Astrocyte (in vitro differentiated cells and primary cell): ENCODE measurements around the gene CDS2. TPM values are rescaled to one million over a fixed set of nuclear protein-coding genes. Genes with fewer than 3 reads are reported as not detected.

Experiments
- DNase-seq: peaks from one replicate; pipeline ENCODE4 v3.0.0-alpha.2; 2010; ENCODE audit warnings: low read depth
- FAIRE-seq: peaks from 2 replicates; lab custom pipeline; 2011; peaks lifted over from hg19 to GRCh38; lab: Jason Lieb, UNC
- H2AFZ ChIP-seq: 2 replicates; pipeline ENCODE4 v1.6.0; 2012; ENCODE audit warnings: low read depth, low read length, inconsistent platforms
- H3K27ac ChIP-seq: 2 replicates; pipeline ENCODE4 v1.5.1; 2011; ENCODE audit warnings: low read depth, low read length, inconsistent platforms
- H3K27me3 ChIP-seq: 2 replicates; pipeline ENCODE4 v1.6.0; 2011; ENCODE audit warnings: low read length, inconsistent platforms; ENCODE audit not compliant: insufficient read depth
- H3K36me3 ChIP-seq: 2 replicates; pipeline ENCODE4 v1.5.1; 2011; ENCODE audit warnings: low read length, inconsistent platforms; ENCODE audit not compliant: insufficient read depth
- H3K4me1 ChIP-seq: 2 replicates; pipeline ENCODE4 v1.5.1; 2011; ENCODE audit warnings: low read length, inconsistent platforms; ENCODE audit not compliant: insufficient read depth
- H3K4me2 ChIP-seq: 2 replicates; pipeline ENCODE4 v1.6.0; 2012; ENCODE audit warnings: low read length, inconsistent platforms
- H3K4me3 ChIP-seq: 2 replicates; pipeline ENCODE4 v1.5.1; 2011; ENCODE audit warnings: low read depth, mild to moderate bottlenecking, low read length, inconsistent platforms; ENCODE audit not compliant: insufficient read depth
- H3K79me2 ChIP-seq: 2 replicates; pipeline ENCODE4 v1.6.0; 2012; ENCODE audit warnings: mild to moderate bottlenecking, low read length, inconsistent platforms; ENCODE audit not compliant: insufficient read depth
- H3K9ac ChIP-seq: 2 replicates; pipeline ENCODE4 v1.6.0; 2012; ENCODE audit warnings: mild to moderate bottlenecking, low read length, inconsistent platforms
- H3K9me3 ChIP-seq: 2 replicates; pipeline ENCODE4 v1.5.1; 2012; ENCODE audit warnings: low read depth, mild to moderate bottlenecking, low read length, inconsistent platforms; ENCODE audit not compliant: insufficient read depth
- H4K20me1 ChIP-seq: 2 replicates; pipeline ENCODE4 v1.6.0; 2012; ENCODE audit warnings: low read length, inconsistent platforms; ENCODE audit not compliant: insufficient read depth
- H3K27ac Mint-ChIP-seq: one replicate; pipeline ENCODE4 v1.8.0; 2021; ENCODE audit warnings: mild to moderate bottlenecking, mixed read lengths; ENCODE audit not compliant: unreplicated experiment
- H3K27me3 Mint-ChIP-seq: one replicate; pipeline ENCODE4 v1.8.0; 2021; ENCODE audit warnings: low read depth, mixed read lengths; ENCODE audit not compliant: unreplicated experiment
- H3K36me3 Mint-ChIP-seq: one replicate; pipeline ENCODE4 v1.8.0; 2021; ENCODE audit warnings: low read depth, mixed read lengths; ENCODE audit not compliant: unreplicated experiment
- H3K4me1 Mint-ChIP-seq: one replicate; pipeline ENCODE4 v1.8.0; 2021; ENCODE audit warnings: low read depth, mixed read lengths; ENCODE audit not compliant: unreplicated experiment
- H3K4me3 Mint-ChIP-seq: one replicate; pipeline ENCODE4 v1.8.0; 2021; ENCODE audit warnings: mild to moderate bottlenecking, moderate library complexity, mixed read lengths; ENCODE audit not compliant: unreplicated experiment
- H3K9me3 Mint-ChIP-seq: one replicate; pipeline ENCODE4 v1.8.0; 2021; ENCODE audit warnings: mild to moderate bottlenecking, mixed read lengths; ENCODE audit not compliant: unreplicated experiment
- CTCF ChIP-seq: IDR thresholded peaks from 2 replicates; pipeline ENCODE4 v1.5.1; 2011; ENCODE audit warnings: low read depth, mild to moderate bottlenecking, inconsistent platforms, low read length, moderate library complexity; ENCODE audit not compliant: insufficient read depth
- EZH2 ChIP-seq: IDR thresholded peaks from 2 replicates; pipeline ENCODE4 v1.6.1; 2012; ENCODE audit warnings: mild to moderate bottlenecking, low read length, inconsistent platforms; ENCODE audit not compliant: insufficient read depth
- total RNA-seq: library from RNA; stranded (reverse); gene quantifications from 2 replicates; pipeline ENCODE4 v1.2.1, GENCODE V29; 2021

The CDS2 gene
- total RNA-seq, 1 donor from 2014 or later: 53.9 TPM

GRCh38 chr20:5203380-5203779 is 76.6 kb downstream of the CDS2 start:
- no peak overlapping the region for H2AFZ ChIP-seq
- no peaks in the 10 kb centered on the region for H3K27me3 ChIP-seq
- DNase-seq (no peak), FAIRE-seq (no peak)
- Mint-ChIP-seq H3K36me3 (peaks cover 8% of the 10 kb centered on the region), H3K27ac (no peak overlapping the region), H3K4me1 (peaks cover 3% of the 10 kb centered on the region), H3K9me3 (no peaks in the 10 kb centered on the region), H3K4me3 (no peak overlapping the region), H3K27me3 (no peaks in the 10 kb centered on the region)
- no peaks in the 10 kb centered on the region for H3K4me1 ChIP-seq
- no peaks in the 10 kb centered on the region for H3K36me3 ChIP-seq
- no peak overlapping the region for H3K9ac ChIP-seq
- no peak overlapping the region for H3K27ac ChIP-seq
- no peaks in the 10 kb centered on the region for H3K79me2 ChIP-seq
- TF ChIP-seq CTCF (no peak), EZH2 (no peak)
- H3K4me2 ChIP-seq: no peak overlapping the region
- peaks cover 3% of the 10 kb centered on the region for H4K20me1 ChIP-seq
- H3K9me3 ChIP-seq: no peaks in the 10 kb centered on the region
- no peak overlapping the region for H3K4me3 ChIP-seq

GRCh38 chr20:5205348-5206210 is 78.8 kb downstream of the CDS2 start:
- Histone ChIP-seq H4K20me1 (peaks cover 3% of the 10 kb centered on the region), H3K36me3 (no peaks in the 10 kb centered on the region), H3K9me3 (no peaks in the 10 kb centered on the region), H3K4me2 (no peak overlapping the region), H3K4me3 (no peak overlapping the region), H3K79me2 (no peaks in the 10 kb centered on the region), H3K27me3 (no peaks in the 10 kb centered on the region), H3K4me1 (no peaks in the 10 kb centered on the region), H3K27ac (no peak overlapping the region), H2AFZ (no peak overlapping the region), H3K9ac (no peak overlapping the region)
- no peak overlapping the region for H3K27ac Mint-ChIP-seq
- peak; percentile 45 for FAIRE-seq
- H3K4me1 Mint-ChIP-seq: peaks cover 3% of the 10 kb centered on the region
- H3K27me3 Mint-ChIP-seq: no peaks in the 10 kb centered on the region
- no peak overlapping the region for H3K4me3 Mint-ChIP-seq
- H3K36me3 Mint-ChIP-seq: peaks cover 13% of the 10 kb centered on the region
- H3K9me3 Mint-ChIP-seq: peaks cover 2% of the 10 kb centered on the region
- peak; percentile 42 for DNase-seq
- TF ChIP-seq CTCF (peak; percentile 89), EZH2 (no peak)

- Histone ChIP-seq H3K27me3 (no peaks in the 10 kb centered on the region), H2AFZ (no peak overlapping the region), H3K79me2 (no peaks in the 10 kb centered on the region), H3K4me3 (no peak overlapping the region), H3K27ac (no peak overlapping the region), H3K9ac (no peak overlapping the region), H3K4me2 (no peak overlapping the region), H3K4me1 (no peaks in the 10 kb centered on the region), H3K9me3 (no peaks in the 10 kb centered on the region), H4K20me1 (peaks cover 3% of the 10 kb centered on the region), H3K36me3 (no peaks in the 10 kb centered on the region)
- H3K36me3 Mint-ChIP-seq: peaks cover 13% of the 10 kb centered on the region
- DNase-seq: no peak
- no peak overlapping the region for H3K4me3 Mint-ChIP-seq
- no peak for FAIRE-seq
- no peaks in the 10 kb centered on the region for H3K27me3 Mint-ChIP-seq
- peaks cover 3% of the 10 kb centered on the region for H3K4me1 Mint-ChIP-seq
- TF ChIP-seq EZH2 (no peak), CTCF (no peak)
- peaks cover 4% of the 10 kb centered on the region for H3K9me3 Mint-ChIP-seq
- H3K27ac Mint-ChIP-seq: no peak overlapping the region
These were observed 80.3 kb downstream of the CDS2 start for GRCh38 chr20:5207138-5207537.
